RWPE1 (cell line): Measurements from ENCODE around the gene SLC25A21.
A peak's percentile ranks its signal among the peaks of the same experiment; 100 is the strongest.
"Not testable (repeated sequence)": the region's sequence is repeated elsewhere in the genome, so short reads cannot be mapped to it uniquely, and the experiment has no call there.

ENCODE experiments used
- CTCF ChIA-PET: fragments of 350-600 bp; sonication (Branson Sonifier 250); formaldehyde crosslinking; extraction: SDS; loops from one replicate; lab custom pipeline; 2021; lab: Yijun Ruan, JAX
- POLR2A ChIA-PET: fragments of 400-600 bp; formaldehyde crosslinking; extraction: SDS; loops from one replicate; lab custom pipeline; 2020; ENCODE audit warnings: antibody characterized with exemption; ENCODE audit not compliant: low non-redundant PET; lab: Yijun Ruan, JAX
- DNase-seq: peaks from one replicate; pipeline ENCODE4 v3.0.0; 2012; ENCODE audit warnings: low spot score
- H3K27ac ChIP-seq: fragments of 450-650 bp; 2 replicates; pipeline ENCODE4 v1.5.1; 2017
- CTCF ChIP-seq: fragments of 450-650 bp; conservative IDR thresholded peaks from 2 replicates; pipeline ENCODE4 v1.5.1; 2017; ENCODE audit warnings: low read depth, mild to moderate bottlenecking

Gene SLC25A21

GRCh38 chr14:36701132-36701531 lies 471.3 kb downstream of the SLC25A21 start:
- CTCF ChIA-PET = no interaction called here

GRCh38 chr14:36700651-36701050 lies 471.8 kb downstream of the SLC25A21 start:
- ChIA-PET POLR2A (no interaction called here), CTCF (no interaction called here)
- H3K27ac ChIP-seq = no peak overlapping the region
- no peak for DNase-seq
- no peak for TF ChIP-seq CTCF

More at GRCh38 chr14:36701132-36701531, 471.3 kb downstream of the SLC25A21 start:
- H3K27ac ChIP-seq = no peak overlapping the region
- DNase-seq = no peak
- no peak for TF ChIP-seq CTCF
- POLR2A ChIA-PET = no interaction called here

GRCh38 chr14:36699420-36699819 lies 473.0 kb downstream of the SLC25A21 start:
- CTCF ChIA-PET, H3K27ac ChIP-seq, DNase-seq: not testable (repeated sequence)
- POLR2A ChIA-PET = interaction anchor here (0.6 kb wide), 1 partner anchor 23 kb away, joined by 3 read pairs; no protein-coding TSS in a partner anchor

- no peak for TF ChIP-seq CTCF
- ChIA-PET CTCF (interaction anchor here (0.6 to 0.8 kb wide), 3 partner anchors 42 to 96 kb away, joined by 3 to 4 read pairs (median 3); no protein-coding TSS in a partner anchor), POLR2A (no interaction called here)
- no peak overlapping the region for H3K27ac ChIP-seq
- DNase-seq = peak; percentile 33
These were observed 481.9 kb downstream of the SLC25A21 start for GRCh38 chr14:36690311-36691040.

GRCh38 chr14:36684946-36685345 lies 487.5 kb downstream of the SLC25A21 start:
- ChIA-PET CTCF (no interaction called here), POLR2A (no interaction called here)
- no peak for TF ChIP-seq CTCF
- no peak overlapping the region for H3K27ac ChIP-seq
- no peak for DNase-seq

GRCh38 chr14:36683083-36683724 lies 489.2 kb downstream of the SLC25A21 start:
- no peak overlapping the region for H3K27ac ChIP-seq
- ChIA-PET POLR2A (no interaction called here), CTCF (no interaction called here)
- no peak for DNase-seq
- no peak for TF ChIP-seq CTCF

- ChIA-PET POLR2A (no interaction called here), CTCF (no interaction called here)
- TF ChIP-seq CTCF = no peak
- no peak overlapping the region for H3K27ac ChIP-seq
- no peak for DNase-seq
These were observed 490.1 kb downstream of the SLC25A21 start for GRCh38 chr14:36682338-36682737.
